Muscle layer of duodenum (tissue), 2 donors: ENCODE results near the gene KRT16.

ENCODE experiments used
- H3K27ac ChIP-seq: one replicate; pipeline ENCODE4 v1.7.0; 2013; ENCODE audit warnings: mild to moderate bottlenecking, low read length
- H3K27me3 ChIP-seq: one replicate; pipeline ENCODE4 v1.7.0; 2013; ENCODE audit warnings: low read depth, mild to moderate bottlenecking, control low read depth, low read length
- H3K36me3 ChIP-seq, 2 donors: one replicate each; pipeline ENCODE4 v1.7.0; 2013; ENCODE audit warnings: low read length in 2 of 2, control low read depth in 1 of 2, mild to moderate bottlenecking in 1 of 2; ENCODE audit not compliant: insufficient read depth in 2 of 2, control insufficient read depth in 1 of 2
- H3K4me1 ChIP-seq, 2 donors: one replicate each; pipeline ENCODE4 v1.7.0; 2013; ENCODE audit warnings: low read length in 2 of 2, mild to moderate bottlenecking in 2 of 2, control low read depth in 1 of 2, moderate library complexity in 1 of 2; ENCODE audit not compliant: insufficient read depth in 2 of 2, control insufficient read depth in 1 of 2
- H3K4me3 ChIP-seq, 2 donors: one replicate each; pipeline ENCODE4 v1.7.0; 2013; ENCODE audit warnings: low read length in 2 of 2, low read depth in 1 of 2, mild to moderate bottlenecking in 1 of 2
- H3K9me3 ChIP-seq, 2 donors: one replicate each; pipeline ENCODE4 v1.7.0; 2013; ENCODE audit warnings: low read length in 2 of 2, control low read depth in 1 of 2, mild to moderate bottlenecking in 1 of 2; ENCODE audit not compliant: control insufficient read depth in 1 of 2
- donor health status: healthy.

Gene KRT16

GRCh38 chr17:41575336-41575735, 37.2 kb downstream of the KRT16 start:
- no peak overlapping the region for H3K27ac ChIP-seq
- no peaks in the 10 kb centered on the region for H3K4me1 ChIP-seq
- H3K4me3 ChIP-seq = no peak overlapping the region
- H3K9me3 ChIP-seq = no peaks in the 10 kb centered on the region
- H3K27me3 ChIP-seq = peaks cover 4% of the 10 kb centered on the region
- H3K36me3 ChIP-seq = no peaks in the 10 kb centered on the region

DNA sequence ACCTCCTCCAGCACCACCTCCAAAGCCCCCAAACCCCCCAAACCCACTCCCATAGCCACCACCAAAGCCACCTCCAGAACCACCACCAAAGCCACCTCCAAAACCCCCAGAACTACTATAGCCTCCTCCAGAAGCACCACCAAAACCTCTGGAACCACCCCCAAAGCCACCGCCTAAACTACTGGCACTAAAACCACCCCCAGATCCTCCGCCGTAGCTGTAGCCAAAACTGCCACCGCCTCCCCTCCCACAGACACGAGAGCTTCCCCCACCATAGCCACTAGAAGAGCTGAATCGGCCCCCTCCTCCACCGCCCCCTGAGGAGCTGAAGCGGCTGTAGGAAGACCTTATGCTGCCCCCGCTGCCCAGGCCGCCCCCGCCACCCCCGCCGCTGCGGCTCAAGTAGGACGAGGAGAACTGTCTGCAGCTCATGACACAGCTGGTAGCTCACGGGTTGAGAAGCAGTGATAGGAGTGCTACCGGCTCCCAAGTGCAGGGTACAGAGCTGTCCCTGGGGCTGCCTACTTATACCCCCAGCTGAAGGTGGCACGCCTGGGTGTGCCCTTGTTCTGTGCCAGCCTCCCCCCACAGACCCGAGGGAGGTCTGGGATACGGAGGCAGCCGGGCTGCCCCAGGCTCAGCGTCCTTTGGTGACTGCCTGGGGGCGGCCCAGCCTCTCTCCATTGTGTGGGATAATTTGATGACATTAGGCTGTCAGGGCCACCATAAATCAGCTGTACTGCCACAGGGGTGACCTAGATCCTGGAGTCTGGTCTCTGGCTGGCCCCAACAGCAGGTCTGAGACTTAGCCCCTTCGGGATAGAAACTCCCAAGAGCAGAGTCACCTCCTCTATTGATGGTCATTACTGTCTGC, 40.8 kb downstream of the KRT16 start, which contains the start of gene KRT9:
TSS of gene KRT9 (minus strand) at position 499 of the 874 bp plus-strand sequence. CDS start at position 432, 67 bp downstream.
- H3K4me1 ChIP-seq = no peaks in the 10 kb centered on the region
- H3K36me3 ChIP-seq = no peaks in the 10 kb centered on the region
- no peaks in the 10 kb centered on the region for H3K9me3 ChIP-seq
- no peak within 1 kb of the TSS for H3K4me3 ChIP-seq
- H3K27ac ChIP-seq = no peak within 1 kb of the TSS
- peaks cover 4% of the 10 kb centered on the region for H3K27me3 ChIP-seq

GRCh38 chr17:41567317-41567716, 45.2 kb downstream of the KRT16 start:
- Histone ChIP-seq H3K4me1 (no peaks in the 10 kb centered on the region), H3K36me3 (no peaks in the 10 kb centered on the region), H3K27ac (no peak overlapping the region), H3K9me3 (no peaks in the 10 kb centered on the region), H3K4me3 (no peak overlapping the region), H3K27me3 (no peaks in the 10 kb centered on the region)

DNA sequence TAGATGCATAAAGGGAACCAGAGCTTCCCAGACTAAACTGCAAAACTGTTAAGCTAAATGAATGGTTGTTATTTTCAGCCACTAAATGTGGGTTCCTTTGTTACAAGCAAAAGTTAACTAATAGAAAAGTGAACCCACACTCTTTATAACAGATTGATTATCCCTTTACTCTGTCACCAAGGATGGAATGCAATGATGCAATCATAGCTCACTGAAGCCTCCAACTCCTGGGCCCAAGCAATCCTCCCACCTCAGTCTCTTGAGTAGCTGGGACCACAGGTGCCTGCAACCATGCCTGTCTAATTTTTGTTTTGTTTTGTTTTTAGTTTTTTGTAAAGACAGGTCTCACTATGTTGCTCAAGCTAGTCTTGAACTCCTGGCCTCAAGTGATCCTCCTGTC, 47.2 kb downstream of the KRT16 start:
- Histone ChIP-seq H3K27me3 (no peaks in the 10 kb centered on the region), H3K36me3 (no peaks in the 10 kb centered on the region)

DNA sequence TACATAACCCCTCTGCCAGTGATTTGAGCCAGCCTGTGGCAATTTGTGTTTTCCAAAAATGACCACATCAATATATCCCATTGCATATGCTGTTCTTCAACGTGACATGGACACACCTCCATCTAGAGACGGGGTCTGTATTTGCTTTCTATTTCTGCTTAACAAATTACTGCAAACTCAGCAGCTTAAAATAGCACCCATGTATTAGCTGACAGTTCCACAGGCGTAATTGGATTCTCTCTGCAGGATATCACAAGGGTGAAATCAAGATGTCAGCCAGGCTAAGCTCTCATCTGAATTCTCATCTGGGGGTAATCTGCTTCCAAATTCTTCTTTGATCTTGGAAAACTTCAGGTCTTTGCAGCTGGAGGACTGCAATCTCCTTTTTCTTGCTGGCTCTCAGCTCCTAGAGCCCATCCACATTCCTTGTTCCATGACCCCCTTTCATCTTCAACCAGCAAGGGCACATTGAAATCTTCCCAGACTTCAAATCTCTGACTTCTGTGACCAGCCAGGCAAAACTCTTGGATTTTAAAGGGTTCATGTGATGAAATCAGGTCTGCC, 48.9 kb downstream of the KRT16 start:
- no peak overlapping the region for H3K27ac ChIP-seq
- H3K9me3 ChIP-seq = no peaks in the 10 kb centered on the region
- H3K4me1 ChIP-seq = no peaks in the 10 kb centered on the region
- no peaks in the 10 kb centered on the region for H3K36me3 ChIP-seq
- H3K4me3 ChIP-seq = no peak overlapping the region
- no peaks in the 10 kb centered on the region for H3K27me3 ChIP-seq

More for the DNA sequence above, 47.2 kb downstream of the KRT16 start:
- no peaks in the 10 kb centered on the region for H3K4me1 ChIP-seq
- H3K9me3 ChIP-seq = no peaks in the 10 kb centered on the region
- H3K27ac ChIP-seq = no peak overlapping the region
- no peak overlapping the region for H3K4me3 ChIP-seq

GRCh38 chr17:41561554-41561953, 51.0 kb downstream of the KRT16 start:
- H3K27ac ChIP-seq = no peak overlapping the region

More at GRCh38 chr17:41561554-41561953, 51.0 kb downstream of the KRT16 start:
- Histone ChIP-seq H3K27me3 (no peaks in the 10 kb centered on the region), H3K9me3 (no peaks in the 10 kb centered on the region), H3K36me3 (no peaks in the 10 kb centered on the region), H3K4me3 (no peak overlapping the region), H3K4me1 (no peaks in the 10 kb centered on the region)
